ENCODE results near the gene PHF21A.
"Not testable (repeated sequence)": the region's sequence is repeated elsewhere in the genome, so short reads cannot be mapped to it uniquely, and the experiment has no call there.

The PHF21A gene

DNA sequence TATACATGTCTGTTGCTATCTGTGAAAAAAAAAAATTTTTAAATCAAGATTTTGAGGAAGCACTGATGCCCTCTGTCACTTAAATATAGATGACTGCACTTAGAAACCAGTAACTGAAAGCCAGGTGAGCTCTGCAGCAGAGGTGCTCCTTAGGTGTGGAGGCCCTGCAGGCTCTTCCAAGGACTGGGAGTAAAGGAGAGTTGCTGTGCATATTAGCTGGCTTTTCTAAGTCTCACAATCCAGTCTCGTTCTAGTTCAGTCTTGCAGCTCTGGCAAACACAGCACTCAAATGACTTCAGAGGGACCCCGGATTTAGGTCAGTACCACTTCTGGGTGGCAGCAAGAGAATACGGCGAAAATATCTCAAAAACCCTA, 137.8 kb downstream of the PHF21A start:
- no peak overlapping the region for H3K27ac ChIP-seq (ENCODE audit: low read length)
- no peaks in the 10 kb centered on the region for H3K4me1 ChIP-seq (ENCODE audit: low read length)
- no peak for TF ChIP-seq EZH2phosphoT487 (IDR thresholded peaks at IDR 0.05; ENCODE audit: low read depth)
- H3K4me3 ChIP-seq (ENCODE audit: low read length) = no peak overlapping the region
- H3K9ac ChIP-seq (ENCODE audit: low read length) = no peak overlapping the region
- H3K9me3 ChIP-seq (ENCODE audit: insufficient read depth, low read length) = no peaks in the 10 kb centered on the region
- peaks cover 9% of the 10 kb centered on the region for H3K36me3 ChIP-seq (replicated peaks; ENCODE audit: low read depth, low read length)
- H3K79me2 ChIP-seq (ENCODE audit: low read length) = no peaks in the 10 kb centered on the region
- peaks cover 37% of the 10 kb centered on the region for H4K20me1 ChIP-seq (ENCODE audit: insufficient read depth, low read length)
- no peaks in the 10 kb centered on the region for H3K27me3 ChIP-seq (ENCODE audit: low read depth, low read length)
- no peak overlapping the region for H3K4me2 ChIP-seq (ENCODE audit: low read length)
- H2AFZ ChIP-seq (ENCODE audit: low read depth, low read length) = no peak overlapping the region

DNA sequence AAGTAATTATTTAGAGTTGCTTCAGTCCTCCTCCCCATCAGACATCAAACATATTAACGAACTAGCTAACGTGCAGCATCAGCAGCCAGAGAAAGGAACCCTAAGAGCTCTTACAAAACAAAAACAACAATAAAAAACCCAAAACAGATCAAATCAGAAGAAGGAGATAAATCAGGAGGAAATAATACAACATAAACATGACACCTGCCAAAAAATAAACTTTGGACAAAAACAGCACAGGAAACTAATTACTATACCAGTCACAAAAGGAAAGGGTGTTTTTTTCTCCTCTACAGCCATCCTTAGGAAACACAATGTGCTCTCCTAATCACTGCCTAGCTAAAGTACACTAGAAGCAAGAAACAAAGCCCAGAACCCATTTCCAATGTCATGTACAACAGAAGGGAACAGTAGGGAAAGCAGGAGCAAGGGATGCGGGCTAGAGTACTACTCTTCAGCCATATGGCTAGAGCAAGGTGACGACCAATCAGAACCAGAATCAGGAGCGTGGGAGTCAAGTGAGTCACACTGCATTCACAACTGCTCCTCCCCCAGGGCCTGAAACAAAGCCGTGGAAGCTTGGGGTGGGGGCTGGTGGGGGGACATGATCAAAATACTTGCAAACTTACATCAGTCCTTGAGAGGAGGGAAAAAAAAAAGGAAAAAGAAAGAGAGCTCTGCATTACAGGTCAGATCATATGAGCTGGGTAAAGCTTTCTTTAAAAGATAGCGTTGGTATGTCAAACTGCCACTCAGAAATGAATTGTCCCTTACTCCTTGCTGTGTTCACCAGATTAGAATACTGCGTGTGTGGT, 138.4 kb downstream of the PHF21A start:
- no peaks in the 10 kb centered on the region for H3K9me3 ChIP-seq (ENCODE audit: insufficient read depth, low read length)
- H3K4me1 ChIP-seq (ENCODE audit: low read length) = no peaks in the 10 kb centered on the region
- no peak for TF ChIP-seq EZH2phosphoT487 (IDR thresholded peaks at IDR 0.05; ENCODE audit: low read depth)
- TF ChIP-seq, protein P1, sequence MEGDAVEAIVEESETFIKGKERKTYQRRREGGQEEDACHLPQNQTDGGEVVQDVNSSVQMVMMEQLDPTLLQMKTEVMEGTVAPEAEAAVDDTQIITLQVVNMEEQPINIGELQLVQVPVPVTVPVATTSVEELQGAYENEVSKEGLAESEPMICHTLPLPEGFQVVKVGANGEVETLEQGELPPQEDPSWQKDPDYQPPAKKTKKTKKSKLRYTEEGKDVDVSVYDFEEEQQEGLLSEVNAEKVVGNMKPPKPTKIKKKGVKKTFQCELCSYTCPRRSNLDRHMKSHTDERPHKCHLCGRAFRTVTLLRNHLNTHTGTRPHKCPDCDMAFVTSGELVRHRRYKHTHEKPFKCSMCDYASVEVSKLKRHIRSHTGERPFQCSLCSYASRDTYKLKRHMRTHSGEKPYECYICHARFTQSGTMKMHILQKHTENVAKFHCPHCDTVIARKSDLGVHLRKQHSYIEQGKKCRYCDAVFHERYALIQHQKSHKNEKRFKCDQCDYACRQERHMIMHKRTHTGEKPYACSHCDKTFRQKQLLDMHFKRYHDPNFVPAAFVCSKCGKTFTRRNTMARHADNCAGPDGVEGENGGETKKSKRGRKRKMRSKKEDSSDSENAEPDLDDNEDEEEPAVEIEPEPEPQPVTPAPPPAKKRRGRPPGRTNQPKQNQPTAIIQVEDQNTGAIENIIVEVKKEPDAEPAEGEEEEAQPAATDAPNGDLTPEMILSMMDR (IDR thresholded peaks at IDR 0.05; ENCODE audit: low read depth, low read length) = no peak
- no peaks in the 10 kb centered on the region for H3K27me3 ChIP-seq (ENCODE audit: low read depth, low read length)
- no peak overlapping the region for H3K27ac ChIP-seq (ENCODE audit: low read length)
- no peak overlapping the region for H3K9ac ChIP-seq (ENCODE audit: low read length)
- H2AFZ ChIP-seq (ENCODE audit: low read depth, low read length) = no peak overlapping the region
- H3K79me2 ChIP-seq (ENCODE audit: low read length) = no peaks in the 10 kb centered on the region
- H3K4me2 ChIP-seq (ENCODE audit: low read length) = no peak overlapping the region
- H4K20me1 ChIP-seq (ENCODE audit: insufficient read depth, low read length) = peaks cover 34% of the 10 kb centered on the region
- peaks cover 11% of the 10 kb centered on the region for H3K36me3 ChIP-seq (replicated peaks; ENCODE audit: low read depth, low read length)
- no peak overlapping the region for H3K4me3 ChIP-seq (ENCODE audit: low read length)

DNA sequence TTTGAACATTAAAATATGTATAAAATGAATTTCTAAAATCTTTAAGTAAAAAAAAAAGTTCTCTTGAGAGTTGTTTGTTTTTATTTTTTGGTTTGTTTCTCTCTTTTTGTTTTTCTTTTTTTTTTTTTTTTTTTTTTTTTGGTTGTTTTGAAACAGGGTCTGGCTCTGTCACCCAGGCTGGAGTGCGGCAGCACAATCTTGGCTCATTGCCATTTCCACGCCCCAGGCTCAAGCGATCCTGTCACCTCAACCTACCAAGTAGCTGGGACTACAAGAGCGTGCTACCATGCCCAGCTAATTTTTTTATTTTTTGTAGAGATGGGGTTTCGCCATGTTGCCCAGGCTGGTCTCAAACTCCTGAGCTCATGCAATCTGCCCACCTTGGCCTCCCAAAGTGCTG, 139.4 kb downstream of the PHF21A start:
- not testable (repeated sequence) for H3K4me3 ChIP-seq (ENCODE audit: low read length); H3K9me3 ChIP-seq (ENCODE audit: insufficient read depth, low read length); H3K4me1 ChIP-seq (ENCODE audit: low read length); H3K27ac ChIP-seq (ENCODE audit: low read length); H3K27me3 ChIP-seq (ENCODE audit: low read depth, low read length); H2AFZ ChIP-seq (ENCODE audit: low read depth, low read length); H3K79me2 ChIP-seq (ENCODE audit: low read length); H3K9ac ChIP-seq (ENCODE audit: low read length); H3K4me2 ChIP-seq (ENCODE audit: low read length)
- Histone ChIP-seq H4K20me1 (ENCODE audit: insufficient read depth, low read length) (peaks cover 32% of the 10 kb centered on the region), H3K36me3 (replicated peaks; ENCODE audit: low read depth, low read length) (peaks cover 13% of the 10 kb centered on the region)

DNA sequence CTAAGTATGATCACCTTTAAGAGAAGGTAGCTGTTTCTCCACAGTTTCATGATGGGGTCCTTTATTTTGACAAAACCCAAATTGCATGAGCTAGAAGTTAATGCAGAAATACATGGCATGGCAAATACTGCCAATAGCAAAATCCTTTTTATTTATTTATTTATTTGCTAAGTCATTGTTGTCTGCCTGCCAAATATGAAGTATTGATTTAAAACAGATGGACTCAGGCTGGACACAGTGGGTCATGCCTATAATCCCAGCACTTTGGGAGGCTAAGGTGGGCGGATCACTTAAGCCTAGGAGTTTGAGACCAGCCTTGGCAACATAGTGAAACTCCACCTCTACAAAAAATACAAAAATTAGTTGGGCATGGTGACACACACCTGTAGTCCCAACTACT, 146.4 kb downstream of the PHF21A start:
- Histone ChIP-seq H3K27ac (ENCODE audit: low read length) (no peak overlapping the region), H3K36me3 (replicated peaks; ENCODE audit: low read depth, low read length) (peaks cover 22% of the 10 kb centered on the region), H3K4me3 (ENCODE audit: low read length) (no peak overlapping the region), H4K20me1 (ENCODE audit: insufficient read depth, low read length) (no peaks in the 10 kb centered on the region; the same call in 1 of the 2 replicates), H3K79me2 (ENCODE audit: low read length) (no peaks in the 10 kb centered on the region), H3K9me3 (ENCODE audit: insufficient read depth, low read length) (no peaks in the 10 kb centered on the region), H3K4me1 (ENCODE audit: low read length) (no peaks in the 10 kb centered on the region), H3K4me2 (ENCODE audit: low read length) (no peak overlapping the region), H2AFZ (ENCODE audit: low read depth, low read length) (no peak overlapping the region), H3K27me3 (ENCODE audit: low read depth, low read length) (no peaks in the 10 kb centered on the region), H3K9ac (ENCODE audit: low read length) (no peak overlapping the region)
- TF ChIP-seq, protein P1 (IDR thresholded peaks at IDR 0.05; ENCODE audit: low read depth, low read length) = no peak
- no peak for TF ChIP-seq EZH2phosphoT487 (IDR thresholded peaks at IDR 0.05; ENCODE audit: low read depth)

DNA sequence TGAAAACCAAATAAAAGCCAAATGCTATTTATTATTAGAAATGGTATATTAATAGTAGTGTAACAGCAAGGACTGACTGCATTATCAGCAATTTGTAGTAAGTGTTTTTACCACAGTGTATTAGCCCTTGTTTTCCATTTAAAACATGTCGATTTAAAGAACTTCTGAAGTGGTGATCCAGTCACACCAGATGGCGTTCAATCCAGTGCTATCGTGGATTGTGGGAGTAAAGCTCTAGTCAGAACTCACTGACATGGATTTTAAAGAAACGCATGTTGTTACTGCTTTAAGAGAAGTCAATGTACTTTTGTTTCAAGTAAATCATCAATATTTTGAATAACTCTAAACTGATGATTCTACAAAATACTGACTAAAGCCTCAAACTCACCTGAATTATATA, 147.7 kb downstream of the PHF21A start:
- H3K79me2 ChIP-seq (ENCODE audit: low read length) = no peaks in the 10 kb centered on the region
- H3K27ac ChIP-seq (ENCODE audit: low read length) = no peak overlapping the region
- H4K20me1 ChIP-seq (ENCODE audit: insufficient read depth, low read length) = no peaks in the 10 kb centered on the region; the same call in 1 of the 2 replicates
- no peak overlapping the region for H2AFZ ChIP-seq (ENCODE audit: low read depth, low read length)
- H3K9ac ChIP-seq (ENCODE audit: low read length) = no peak overlapping the region
- H3K9me3 ChIP-seq (ENCODE audit: insufficient read depth, low read length) = no peaks in the 10 kb centered on the region
- no peak overlapping the region for H3K4me2 ChIP-seq (ENCODE audit: low read length)
- H3K36me3 ChIP-seq (replicated peaks; ENCODE audit: low read depth, low read length) = peaks cover 14% of the 10 kb centered on the region
- no peaks in the 10 kb centered on the region for H3K4me1 ChIP-seq (ENCODE audit: low read length)
- TF ChIP-seq, protein P1 (IDR thresholded peaks at IDR 0.05; ENCODE audit: low read depth, low read length) = no peak
- no peak for TF ChIP-seq EZH2phosphoT487 (IDR thresholded peaks at IDR 0.05; ENCODE audit: low read depth)
- no peaks in the 10 kb centered on the region for H3K27me3 ChIP-seq (ENCODE audit: low read depth, low read length)
- no peak overlapping the region for H3K4me3 ChIP-seq (ENCODE audit: low read length)

All from OCI-LY3 (cell line).